ENCODE results near the gene C11orf68. TPM values are rescaled to one million over a fixed set of nuclear protein-coding genes. Genes with fewer than 3 reads are reported as not detected.
"Not testable (repeated sequence)": the region's sequence is repeated elsewhere in the genome, so short reads cannot be mapped to it uniquely, and the experiment has no call there.

The C11orf68 gene
- total and polyA plus RNA-seq, 10 of the 15 experiments (the other 5 are each of a cell fraction or from before 2014, with no cell fraction given) = 3.0 to 25.4 (median 16.7) TPM

DNA sequence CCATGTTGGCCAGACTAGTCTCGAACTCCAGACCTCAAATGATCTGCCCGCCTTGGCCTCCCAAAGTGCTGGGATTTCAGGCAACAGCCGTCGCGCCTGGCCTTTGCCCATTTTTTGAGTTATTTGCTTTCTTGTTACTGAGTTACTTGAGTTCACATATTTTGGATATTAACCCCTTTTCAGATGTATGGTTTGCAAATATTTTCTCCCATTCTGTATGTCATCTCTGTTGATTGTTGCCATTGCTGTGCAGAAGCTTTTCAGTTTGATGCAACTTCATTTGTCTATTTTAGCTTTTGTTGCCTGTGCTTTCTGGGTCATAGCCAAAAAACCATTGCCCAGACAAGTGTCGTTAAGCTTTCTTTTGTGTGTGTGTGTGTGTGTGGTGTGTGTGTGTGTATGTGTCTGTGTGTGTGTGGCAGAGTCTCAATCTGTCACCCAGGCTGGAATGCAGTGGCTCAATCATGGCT lies 33.2 kb upstream of the C11orf68 start (continued):
- TF ChIP-seq CBX3 (IDR thresholded peaks at IDR 0.05; ENCODE audit: borderline replicate concordance, low read depth) (no peak), SMARCA5 (IDR thresholded peaks at IDR 0.05) (no peak)

DNA sequence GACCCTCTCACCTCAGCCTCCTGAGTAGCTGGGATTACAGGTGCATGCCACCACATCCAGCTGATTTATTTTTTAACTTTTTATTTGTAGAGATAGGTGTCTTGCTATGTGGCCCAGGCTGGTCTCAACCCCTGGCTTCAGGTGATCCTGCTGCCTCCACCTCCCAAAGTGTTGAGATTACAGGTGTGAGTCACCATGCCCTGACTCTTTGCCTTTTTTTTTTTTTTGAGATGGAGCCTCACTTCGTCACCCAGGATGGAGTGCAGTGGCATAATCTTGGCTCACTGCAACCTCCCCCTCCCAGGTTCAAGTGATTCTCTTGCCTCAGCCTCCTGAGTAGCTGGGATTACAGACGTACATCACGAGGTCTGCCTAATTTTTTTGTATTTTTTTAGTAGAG lies 32.8 kb upstream of the C11orf68 start:
- in situ Hi-C loops (cut with MboI); H3K79me2 ChIP-seq (ENCODE audit: control insufficient read depth, insufficient read depth, low read length); FAIRE-seq; H3K27ac ChIP-seq (ENCODE audit: control insufficient read depth, insufficient read depth); intact Hi-C loops (cut with micrococcal nuclease; ENCODE audit: unreplicated experiment); BruUV-seq (replicated peaks); RAD21 ChIA-PET (ENCODE audit: unreplicated experiment); H3K4me3 ChIP-seq; H3K9ac ChIP-seq (ENCODE audit: control insufficient read depth, insufficient read depth, low read length); H4K20me1 ChIP-seq (ENCODE audit: control insufficient read depth, insufficient read depth); H3K4me2 ChIP-seq (ENCODE audit: control insufficient read depth, insufficient read depth); H3K9me3 ChIP-seq (replicated peaks; ENCODE audit: control insufficient read depth, insufficient read depth, low read length); DNase-seq (ENCODE audit: low read depth, low spot score); ATAC-seq; H3K36me3 ChIP-seq (ENCODE audit: control insufficient read depth in 2 of 2, insufficient read depth in 2 of 2, low read length in 1 of 2); H2AFZ ChIP-seq (ENCODE audit: control insufficient read depth, low read depth, low read length); H3K27me3 ChIP-seq (replicated peaks in 1 of 2; ENCODE audit: control insufficient read depth in 2 of 2, insufficient read depth in 2 of 2, low read length in 1 of 2); H3K4me1 ChIP-seq (ENCODE audit: control insufficient read depth, insufficient read depth, low read length): not testable (repeated sequence)
- WGBS (ENCODE audit: insufficient coverage, insufficient replicate concordance, low lambda C conversion rate, missing lambda C conversion rate) = 53% methylated on average over 2 of the region's 3 CpGs
- POLR2A ChIA-PET = interaction anchor here (0.6 kb wide), 1 partner anchor 105 kb away, joined by 3 read pairs; no protein-coding TSS in a partner anchor
- SMC1A ChIA-PET (ENCODE audit: uncharacterized antibody, unreplicated experiment) = interaction anchor here (0.7 kb wide), 1 partner anchor 39 kb away, joined by 3 read pairs; no protein-coding TSS in a partner anchor
- CTCF ChIA-PET = interaction anchor here (2.3 kb wide), 1 partner anchor 66 kb away, joined by 9 read pairs; no protein-coding TSS in a partner anchor

DNA sequence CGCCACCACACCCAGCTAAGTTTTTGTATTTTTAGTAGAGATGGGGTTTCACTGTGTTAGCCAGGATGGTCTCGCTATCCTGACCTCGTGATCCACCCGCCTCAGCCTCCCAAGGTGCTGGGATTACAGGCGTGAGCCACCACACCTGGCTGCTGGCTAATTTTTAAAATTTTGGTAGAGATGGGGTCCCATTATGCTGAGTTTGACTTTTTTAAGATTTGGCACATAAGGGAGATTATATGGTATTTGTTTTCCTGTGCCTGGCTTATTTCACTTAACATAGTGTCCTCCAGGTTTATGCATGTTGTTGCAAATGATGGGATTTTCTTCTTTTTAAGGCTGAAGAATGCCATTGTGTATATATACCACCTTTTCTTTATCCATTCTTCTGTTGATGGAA lies 31.8 kb upstream of the C11orf68 start:
- H3K4me2 ChIP-seq (ENCODE audit: control insufficient read depth, insufficient read depth); H3K4me3 ChIP-seq; H3K79me2 ChIP-seq (ENCODE audit: control insufficient read depth, insufficient read depth, low read length); H3K27ac ChIP-seq (ENCODE audit: control insufficient read depth, insufficient read depth); SMC1A ChIA-PET (ENCODE audit: uncharacterized antibody, unreplicated experiment); H3K27me3 ChIP-seq (replicated peaks in 1 of 2; ENCODE audit: control insufficient read depth in 2 of 2, insufficient read depth in 2 of 2, low read length in 1 of 2); BruUV-seq (replicated peaks); H3K36me3 ChIP-seq (ENCODE audit: control insufficient read depth in 2 of 2, insufficient read depth in 2 of 2, low read length in 1 of 2); in situ Hi-C loops (cut with MboI); ATAC-seq; intact Hi-C loops (cut with micrococcal nuclease; ENCODE audit: unreplicated experiment); H3K9ac ChIP-seq (ENCODE audit: control insufficient read depth, insufficient read depth, low read length); H4K20me1 ChIP-seq (ENCODE audit: control insufficient read depth, insufficient read depth); DNase-seq (ENCODE audit: low read depth, low spot score); RAD21 ChIA-PET (ENCODE audit: unreplicated experiment); H2AFZ ChIP-seq (ENCODE audit: control insufficient read depth, low read depth, low read length); CTCF ChIA-PET; H3K9me3 ChIP-seq (replicated peaks; ENCODE audit: control insufficient read depth, insufficient read depth, low read length); FAIRE-seq; H3K4me1 ChIP-seq (ENCODE audit: control insufficient read depth, insufficient read depth, low read length): not testable (repeated sequence)
- POLR2A ChIA-PET = interaction anchor here (0.7 kb wide), 1 partner anchor 335 kb away, joined by 4 read pairs; the partner anchor contains the start of gene PCNX3
- 97% methylated on average over 5 of the region's 5 CpGs for whole genome bisulfite sequencing (ENCODE audit: insufficient coverage, insufficient replicate concordance, low lambda C conversion rate, missing lambda C conversion rate)

Measured in GM12878 (cell line).